GM18868 (cell line): ENCODE results near the gene KIF5C.
"Not testable (repeated sequence)": the region's sequence is repeated elsewhere in the genome, so short reads cannot be mapped to it uniquely, and the experiment has no call there.

Source experiments
- ATAC-seq: cut with Tn5 transposase; IDR thresholded peaks from one replicate; pipeline ENCODE4 v1.9.1; 2021; ENCODE audit warnings: mild to moderate bottlenecking, moderate library complexity; ENCODE audit not compliant: unreplicated experiment

The KIF5C gene

GRCh38 chr2:148959745-148960144 lies 84.7 kb downstream of the KIF5C start:
- no peak for ATAC-seq

DNA sequence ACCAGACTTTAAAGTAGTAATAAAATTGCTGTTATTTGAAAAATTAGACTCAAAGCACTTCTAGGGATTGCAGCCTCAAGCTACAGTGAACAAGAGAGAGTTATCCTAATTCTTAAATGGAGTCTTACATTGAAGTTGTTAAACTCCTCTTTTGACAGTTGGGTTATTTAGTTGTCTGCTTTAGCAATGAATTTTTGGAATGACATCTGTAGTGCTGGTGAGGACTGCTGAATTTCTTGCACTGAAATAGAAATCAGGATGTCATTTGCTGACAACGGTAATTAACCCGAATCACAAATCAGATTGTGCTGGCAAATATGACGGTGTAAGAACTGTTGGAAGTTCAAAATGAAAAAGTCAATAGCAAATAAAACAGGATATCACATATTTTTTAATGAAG lies 85.5 kb downstream of the KIF5C start:
- ATAC-seq = no peak

GRCh38 chr2:148963461-148963860 lies 88.4 kb downstream of the KIF5C start:
- no peak for ATAC-seq

DNA sequence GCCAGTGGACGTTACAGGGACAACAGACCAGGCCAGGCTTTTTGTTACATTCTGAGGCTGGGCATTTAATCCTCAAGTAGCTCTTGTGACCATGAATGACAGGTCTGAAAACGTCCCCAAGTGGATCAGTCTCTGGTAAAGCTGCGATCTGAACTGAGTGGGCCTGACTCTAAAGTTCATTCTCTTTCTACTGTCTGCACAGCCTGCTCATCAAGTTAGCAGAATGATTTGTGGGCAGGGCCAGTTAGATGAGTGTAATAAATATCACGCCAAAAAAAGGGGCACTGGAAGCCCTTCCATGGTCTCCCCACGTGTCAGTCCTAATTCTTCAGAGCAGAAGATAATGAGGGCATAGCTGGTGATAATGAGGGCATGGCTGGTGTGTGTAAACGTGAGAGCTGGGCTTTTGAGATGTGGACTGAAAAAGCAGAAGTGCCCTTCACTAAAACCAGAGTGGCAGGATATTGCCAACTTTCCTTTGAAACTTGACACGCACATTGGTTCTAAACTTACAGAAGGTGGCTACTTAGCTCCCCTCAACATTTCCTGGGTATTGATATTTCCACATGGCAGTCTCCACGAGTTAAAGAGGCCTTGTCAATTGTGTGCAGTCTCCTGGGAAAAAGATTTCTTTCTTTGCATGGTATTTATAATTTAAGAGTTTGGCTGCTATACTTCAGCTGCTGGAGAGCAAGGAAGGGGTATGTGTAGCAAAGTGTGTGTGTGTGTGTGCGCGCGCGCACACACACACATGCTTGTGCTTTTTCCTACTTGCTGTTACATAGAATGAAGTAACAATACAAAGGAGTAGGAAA lies 90.8 kb downstream of the KIF5C start:
- peak; percentile 73 for ATAC-seq

GRCh38 chr2:148966438-148966758 lies 91.4 kb downstream of the KIF5C start:
- no peak for ATAC-seq

- no peak for ATAC-seq
These were observed 92.0 kb downstream of the KIF5C start for GRCh38 chr2:148967056-148967455.

DNA sequence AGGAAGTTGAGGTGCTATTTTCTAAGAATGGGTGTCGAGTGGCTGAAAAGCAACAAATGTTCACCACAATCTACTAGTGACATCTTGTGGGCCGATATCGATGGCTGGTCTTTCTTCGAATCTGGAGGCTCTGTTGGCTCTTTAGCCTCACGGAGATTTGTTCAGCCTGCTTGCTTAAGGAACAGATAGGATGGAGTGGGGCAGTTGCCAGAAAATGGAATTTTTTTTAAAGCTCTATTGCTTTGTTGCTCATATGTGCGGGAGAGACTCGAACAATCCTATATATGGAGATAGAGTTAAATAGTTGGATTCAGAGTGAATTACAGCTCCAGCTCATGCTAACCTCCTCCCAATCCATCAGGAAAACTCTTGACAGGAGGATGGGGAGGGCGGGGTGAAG lies 92.6 kb downstream of the KIF5C start:
- ATAC-seq = no peak

DNA sequence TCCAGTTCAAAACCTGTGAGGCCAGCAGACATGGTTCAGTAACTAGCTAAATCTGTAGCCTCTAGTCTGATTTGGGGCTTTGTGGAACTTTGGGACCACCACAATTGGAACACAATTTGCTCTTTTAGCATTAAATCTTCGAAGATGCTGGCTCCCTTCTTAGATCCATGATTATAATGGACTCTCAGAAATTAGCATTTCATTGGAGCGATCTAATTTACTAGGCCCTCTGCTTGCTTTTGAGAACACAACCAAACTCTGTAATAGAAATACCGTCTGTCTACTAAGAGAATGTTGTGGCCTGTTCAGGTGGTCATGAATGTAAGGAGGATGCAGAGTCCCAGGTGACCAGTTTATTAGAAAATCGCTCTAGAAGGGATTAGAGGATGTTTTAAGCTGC lies 93.3 kb downstream of the KIF5C start:
- ATAC-seq = no peak

DNA sequence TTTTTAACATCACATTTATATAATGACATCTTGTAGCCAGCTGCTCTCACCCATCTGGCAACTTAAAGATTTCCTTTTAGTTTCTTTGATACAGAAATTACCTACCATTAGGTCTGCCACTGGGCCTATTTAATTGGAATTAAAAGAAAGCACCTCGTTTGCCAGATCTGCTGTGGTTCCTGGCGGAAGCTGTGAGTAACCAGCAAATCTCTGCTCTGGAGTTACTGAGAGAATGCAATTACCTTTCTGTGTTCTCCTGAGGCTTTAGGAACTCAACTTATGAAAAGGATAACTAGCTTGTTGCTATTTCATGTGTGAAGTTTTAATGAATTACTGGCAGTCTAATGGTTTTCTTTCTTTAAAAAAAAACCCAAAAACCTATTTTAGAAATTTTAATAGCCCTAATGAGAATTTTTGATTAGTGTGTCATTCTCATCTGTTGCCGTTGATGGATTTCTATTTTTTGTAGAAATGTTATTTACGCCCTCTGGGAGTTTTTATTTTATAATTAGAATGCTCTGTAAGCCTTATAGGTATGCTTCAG lies 93.8 kb downstream of the KIF5C start:
- ATAC-seq = no peak

GRCh38 chr2:148969659-148970061 lies 94.6 kb downstream of the KIF5C start:
- ATAC-seq = no peak

GRCh38 chr2:148970385-148970784 lies 95.4 kb downstream of the KIF5C start:
- no peak for ATAC-seq

- ATAC-seq = peak; percentile 91
These were observed 96.5 kb downstream of the KIF5C start for GRCh38 chr2:148971547-148971946.

- ATAC-seq = no peak
These were observed 99.1 kb downstream of the KIF5C start for GRCh38 chr2:148974095-148974494.

GRCh38 chr2:148978026-148978685 lies 103.1 kb downstream of the KIF5C start:
- ATAC-seq = no peak

DNA sequence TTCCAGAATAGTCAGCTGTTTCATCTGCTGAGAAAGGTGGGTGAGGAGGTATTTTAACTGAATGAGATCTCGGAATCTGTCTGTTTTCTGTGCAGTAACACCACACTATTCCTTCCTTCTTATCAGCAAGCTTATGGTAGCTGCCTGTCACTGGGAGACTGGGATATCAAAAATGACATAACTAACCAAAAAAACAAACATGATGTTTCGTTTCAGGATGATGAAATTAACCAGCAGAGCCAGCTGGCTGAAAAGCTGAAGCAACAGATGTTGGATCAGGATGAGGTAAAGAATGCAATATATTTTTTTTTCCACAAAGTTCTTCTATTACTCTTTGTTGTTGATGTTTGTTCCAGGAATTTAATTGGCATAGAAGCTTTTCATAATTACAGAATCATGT lies 103.7 kb downstream of the KIF5C start:
- ATAC-seq = no peak

DNA sequence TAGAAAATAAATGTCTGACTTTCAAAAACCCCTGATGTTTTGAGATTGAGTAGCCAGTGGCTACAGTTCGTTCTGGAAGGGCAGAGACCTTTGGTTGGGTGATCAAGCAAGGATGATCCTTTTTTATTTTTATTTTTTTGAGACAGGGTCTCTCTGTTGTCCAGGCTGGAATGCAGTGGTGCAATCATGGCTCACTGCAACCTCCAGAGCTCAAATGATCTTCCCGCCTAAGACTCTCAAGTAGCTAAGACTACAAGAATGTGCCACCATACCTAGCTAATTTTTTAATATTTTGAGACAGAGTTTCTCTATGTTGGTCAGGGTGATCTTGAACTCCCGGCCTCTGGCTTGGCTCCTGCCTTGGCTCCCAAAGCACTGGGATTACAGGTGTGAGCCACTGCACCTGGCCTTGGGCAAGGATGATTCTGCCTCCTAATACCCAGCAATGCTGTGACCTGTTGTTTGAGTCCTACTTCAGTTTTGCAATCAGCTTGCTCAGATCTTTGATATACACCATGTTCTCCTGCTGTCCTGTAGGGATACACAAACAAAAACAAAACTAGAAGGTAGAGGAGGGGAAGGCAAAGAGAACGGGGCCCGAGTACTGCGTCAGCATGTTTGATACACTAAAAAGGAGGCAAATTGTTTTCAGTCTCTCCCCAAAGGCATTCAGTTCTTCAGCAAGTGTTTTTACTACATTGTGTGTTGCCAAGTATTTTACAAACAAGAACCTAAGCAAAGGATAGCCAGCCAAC lies 104.3 kb downstream of the KIF5C start:
- ATAC-seq = no peak

DNA sequence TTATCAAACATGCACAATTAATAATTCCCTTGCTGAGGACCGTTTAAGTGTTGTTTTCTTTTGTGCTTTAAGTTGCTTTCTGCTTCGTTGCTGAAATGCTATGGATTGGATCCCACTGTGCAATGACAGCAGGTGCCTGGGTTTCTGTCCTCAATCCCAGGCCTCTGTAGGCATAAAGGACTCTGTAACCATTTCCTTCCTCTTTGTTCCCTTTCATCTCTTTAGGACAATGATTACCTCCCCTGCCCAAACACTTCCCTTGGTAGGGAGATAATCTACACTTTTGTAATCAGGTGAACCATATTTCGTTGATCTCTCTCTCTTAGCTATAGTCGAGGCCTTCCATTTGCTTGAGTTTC lies 104.9 kb downstream of the KIF5C start:
- no peak for ATAC-seq

DNA sequence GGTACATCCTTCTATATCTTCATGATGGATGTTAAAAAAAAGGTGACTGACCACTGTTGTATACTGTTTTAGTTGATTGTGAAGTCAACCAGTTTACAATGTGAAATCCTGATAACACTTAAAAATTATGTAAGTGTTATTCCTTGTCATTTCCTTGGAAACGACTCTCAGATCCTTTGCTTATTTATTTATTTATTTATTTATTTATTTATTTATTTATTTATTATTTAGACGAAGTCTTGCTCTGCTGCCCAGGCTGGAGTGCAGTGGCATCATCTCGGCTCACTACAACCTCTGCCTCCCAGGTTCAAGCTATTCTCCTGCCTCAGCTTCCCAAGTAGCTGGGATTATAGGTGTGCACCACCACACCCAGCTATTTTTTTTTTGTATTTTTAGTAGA lies 105.5 kb downstream of the KIF5C start:
- ATAC-seq = not testable (repeated sequence)

DNA sequence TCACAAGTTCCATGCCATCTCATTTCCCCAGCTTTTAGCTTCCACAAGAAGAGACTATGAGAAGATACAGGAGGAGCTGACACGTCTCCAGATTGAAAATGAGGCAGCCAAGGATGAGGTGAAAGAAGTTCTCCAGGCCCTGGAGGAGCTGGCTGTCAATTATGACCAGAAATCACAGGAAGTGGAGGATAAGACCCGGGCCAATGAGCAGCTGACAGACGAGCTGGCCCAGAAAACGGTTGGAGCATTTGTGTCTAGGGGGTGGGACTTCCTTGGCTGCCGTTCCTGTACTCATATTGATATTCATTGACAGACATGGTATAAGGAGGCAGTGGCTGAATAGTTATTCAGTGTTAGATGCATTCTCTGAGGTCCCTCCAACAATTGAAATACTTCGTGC lies 106.3 kb downstream of the KIF5C start:
- no peak for ATAC-seq

DNA sequence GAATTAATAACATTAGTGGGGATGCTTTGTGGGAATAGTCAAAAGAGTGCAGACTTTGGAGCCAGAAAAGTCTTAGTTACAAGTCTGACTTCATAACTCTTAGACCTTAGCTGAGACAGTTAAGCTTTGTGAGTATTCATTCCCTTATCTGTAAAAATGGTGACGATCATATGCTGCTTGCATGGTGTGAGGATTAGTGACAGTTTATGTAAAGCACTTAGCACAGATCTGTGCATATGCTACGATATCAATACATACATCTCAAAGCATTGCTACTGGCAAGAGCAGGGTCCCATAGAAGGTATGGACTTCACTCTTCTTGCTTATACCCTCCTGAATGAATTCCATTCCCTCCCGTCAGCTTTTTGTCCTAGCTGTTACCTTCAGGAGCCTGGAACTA lies 106.8 kb downstream of the KIF5C start:
- ATAC-seq = no peak

DNA sequence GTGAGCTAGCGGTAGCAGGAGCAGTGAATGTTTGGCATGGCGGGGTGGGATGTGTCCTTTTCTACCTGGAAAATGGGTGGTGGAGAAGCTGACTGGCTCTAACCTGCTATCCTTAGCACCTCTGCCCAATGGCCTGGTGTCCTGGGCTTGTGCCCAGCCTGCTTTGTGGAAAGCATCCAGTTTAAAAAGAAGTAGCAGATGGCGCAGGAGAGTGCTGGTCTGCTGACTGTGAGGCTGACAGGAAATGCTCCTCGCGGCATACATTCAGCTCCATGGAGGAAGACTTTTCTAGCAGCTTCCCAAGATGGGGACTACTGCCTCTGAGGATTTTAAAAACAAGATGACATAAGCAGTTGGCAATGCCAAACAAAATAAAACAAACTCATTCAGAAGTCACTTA lies 107.3 kb downstream of the KIF5C start:
- no peak for ATAC-seq

GRCh38 chr2:148983896-148984295 lies 108.9 kb downstream of the KIF5C start:
- ATAC-seq = no peak
